ENCODE results near the gene ANTXR2.

ANTXR2 gene

DNA sequence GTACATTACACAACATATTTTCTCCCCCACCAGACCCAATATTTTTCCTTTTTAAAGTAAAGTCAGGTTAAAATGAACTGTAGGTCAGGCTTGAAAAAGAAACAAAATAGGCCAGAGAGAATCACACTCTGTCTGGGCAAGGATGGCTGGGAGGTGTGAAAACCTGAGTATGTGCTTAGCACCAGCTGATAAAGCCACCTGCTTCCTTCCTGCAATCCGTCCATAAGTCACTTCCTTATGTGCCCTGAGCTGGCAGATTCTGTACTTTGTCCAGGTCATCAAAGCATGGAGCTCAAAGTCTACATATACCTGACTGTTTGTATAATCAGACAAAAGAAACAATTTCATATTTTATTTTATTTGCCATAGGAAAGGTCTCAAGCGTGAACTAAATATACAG is 37.7 kb downstream of the ANTXR2 start:
- no peak overlapping the region for H3K4me3 ChIP-seq (ENCODE audit: low read depth, low read length)
- TF ChIP-seq MYC (IDR thresholded peaks at IDR 0.05; ENCODE audit: low read depth, low read length) (no peak), POLR2A (IDR thresholded peaks at IDR 0.05; ENCODE audit: extremely low read depth, insufficient read length) (no peak)
- TF ChIP-seq, protein P1, sequence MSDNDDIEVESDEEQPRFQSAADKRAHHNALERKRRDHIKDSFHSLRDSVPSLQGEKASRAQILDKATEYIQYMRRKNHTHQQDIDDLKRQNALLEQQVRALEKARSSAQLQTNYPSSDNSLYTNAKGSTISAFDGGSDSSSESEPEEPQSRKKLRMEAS (IDR thresholded peaks at IDR 0.05; ENCODE audit: low read depth, low read length) = no peak
- TF ChIP-seq, protein P2, sequence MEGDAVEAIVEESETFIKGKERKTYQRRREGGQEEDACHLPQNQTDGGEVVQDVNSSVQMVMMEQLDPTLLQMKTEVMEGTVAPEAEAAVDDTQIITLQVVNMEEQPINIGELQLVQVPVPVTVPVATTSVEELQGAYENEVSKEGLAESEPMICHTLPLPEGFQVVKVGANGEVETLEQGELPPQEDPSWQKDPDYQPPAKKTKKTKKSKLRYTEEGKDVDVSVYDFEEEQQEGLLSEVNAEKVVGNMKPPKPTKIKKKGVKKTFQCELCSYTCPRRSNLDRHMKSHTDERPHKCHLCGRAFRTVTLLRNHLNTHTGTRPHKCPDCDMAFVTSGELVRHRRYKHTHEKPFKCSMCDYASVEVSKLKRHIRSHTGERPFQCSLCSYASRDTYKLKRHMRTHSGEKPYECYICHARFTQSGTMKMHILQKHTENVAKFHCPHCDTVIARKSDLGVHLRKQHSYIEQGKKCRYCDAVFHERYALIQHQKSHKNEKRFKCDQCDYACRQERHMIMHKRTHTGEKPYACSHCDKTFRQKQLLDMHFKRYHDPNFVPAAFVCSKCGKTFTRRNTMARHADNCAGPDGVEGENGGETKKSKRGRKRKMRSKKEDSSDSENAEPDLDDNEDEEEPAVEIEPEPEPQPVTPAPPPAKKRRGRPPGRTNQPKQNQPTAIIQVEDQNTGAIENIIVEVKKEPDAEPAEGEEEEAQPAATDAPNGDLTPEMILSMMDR (IDR thresholded peaks at IDR 0.05; ENCODE audit: low read depth, low read length) = no peak
- peak; percentile 34 for DNase-seq (ENCODE audit: low read depth)

DNA sequence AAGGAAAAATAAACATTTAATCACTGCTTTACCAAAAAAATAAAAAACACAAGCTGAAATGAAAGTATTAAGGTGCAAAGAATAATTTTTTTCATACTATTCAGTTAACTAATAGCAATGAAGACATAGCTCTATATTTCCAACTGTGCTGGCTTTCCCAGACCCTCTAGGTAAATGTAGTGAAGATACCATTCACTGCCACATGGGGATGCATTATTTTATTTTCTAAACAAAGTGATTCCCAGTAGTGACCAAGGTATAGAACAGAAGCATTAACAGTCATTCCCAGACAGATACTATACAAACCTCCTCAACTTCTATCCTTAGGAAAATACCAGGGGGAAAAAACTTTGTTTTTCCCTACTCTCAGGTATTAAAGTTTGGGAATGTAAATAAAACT is 39.4 kb downstream of the ANTXR2 start:
- no peak for DNase-seq (ENCODE audit: low read depth)
- no peak overlapping the region for H3K4me3 ChIP-seq (ENCODE audit: low read depth, low read length)
- TF ChIP-seq MYC (IDR thresholded peaks at IDR 0.05; ENCODE audit: low read depth, low read length) (no peak), POLR2A (IDR thresholded peaks at IDR 0.05; ENCODE audit: extremely low read depth, insufficient read length) (no peak)
- TF ChIP-seq, protein P2 (IDR thresholded peaks at IDR 0.05; ENCODE audit: low read depth, low read length) = no peak
- TF ChIP-seq, protein P1 (IDR thresholded peaks at IDR 0.05; ENCODE audit: low read depth, low read length) = no peak

DNA sequence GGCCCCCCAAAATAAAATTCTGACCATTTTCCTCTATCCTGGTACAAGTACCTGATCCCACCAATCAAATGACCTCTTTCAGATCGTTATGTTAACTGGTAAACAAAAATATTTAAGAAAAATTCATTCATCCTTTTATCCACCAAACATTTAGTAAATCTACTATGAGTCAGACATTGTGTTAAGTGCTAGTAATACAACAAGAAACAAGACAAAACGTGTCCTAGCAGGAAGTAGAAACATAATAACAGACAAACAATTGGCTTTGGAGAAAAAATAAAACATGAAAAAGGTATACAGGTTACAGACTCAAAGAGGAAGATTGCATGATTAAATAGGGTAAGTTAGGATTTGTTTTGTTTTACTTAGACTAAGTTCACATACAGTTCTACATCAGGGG is 43.7 kb downstream of the ANTXR2 start:
- no peak for DNase-seq (ENCODE audit: low read depth)
- no peak for TF ChIP-seq MYC (IDR thresholded peaks at IDR 0.05; ENCODE audit: low read depth, low read length)
- TF ChIP-seq, protein P2 (IDR thresholded peaks at IDR 0.05; ENCODE audit: low read depth, low read length) = no peak
- H3K4me3 ChIP-seq (ENCODE audit: low read depth, low read length) = no peak overlapping the region

DNA sequence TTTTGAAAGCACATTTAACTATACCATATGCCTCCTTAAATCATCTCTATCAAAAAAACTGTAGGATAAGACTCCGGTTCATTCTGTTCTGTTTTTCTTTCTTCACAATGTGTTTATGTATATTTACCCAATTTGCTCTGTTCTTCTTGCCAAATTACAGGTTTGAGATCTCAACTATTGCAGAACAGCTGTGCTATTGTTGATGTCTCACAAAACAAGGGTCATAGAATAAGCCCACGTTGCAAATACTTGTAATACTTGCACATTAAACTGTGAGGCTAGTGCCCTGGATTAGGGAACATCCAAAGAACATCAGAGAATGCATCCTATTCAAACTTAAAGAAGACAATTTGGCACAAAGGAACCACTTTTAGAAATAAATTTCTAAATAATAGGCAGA is 45.4 kb downstream of the ANTXR2 start:
- H3K4me3 ChIP-seq (ENCODE audit: low read depth, low read length) = no peak overlapping the region
- TF ChIP-seq, protein P2 (IDR thresholded peaks at IDR 0.05; ENCODE audit: low read depth, low read length) = no peak
- TF ChIP-seq POLR2A (IDR thresholded peaks at IDR 0.05; ENCODE audit: extremely low read depth, insufficient read length) (no peak), MYC (IDR thresholded peaks at IDR 0.05; ENCODE audit: low read depth, low read length) (no peak)
- TF ChIP-seq, protein P1 (IDR thresholded peaks at IDR 0.05; ENCODE audit: low read depth, low read length) = no peak
- DNase-seq (ENCODE audit: low read depth) = no peak

DNA sequence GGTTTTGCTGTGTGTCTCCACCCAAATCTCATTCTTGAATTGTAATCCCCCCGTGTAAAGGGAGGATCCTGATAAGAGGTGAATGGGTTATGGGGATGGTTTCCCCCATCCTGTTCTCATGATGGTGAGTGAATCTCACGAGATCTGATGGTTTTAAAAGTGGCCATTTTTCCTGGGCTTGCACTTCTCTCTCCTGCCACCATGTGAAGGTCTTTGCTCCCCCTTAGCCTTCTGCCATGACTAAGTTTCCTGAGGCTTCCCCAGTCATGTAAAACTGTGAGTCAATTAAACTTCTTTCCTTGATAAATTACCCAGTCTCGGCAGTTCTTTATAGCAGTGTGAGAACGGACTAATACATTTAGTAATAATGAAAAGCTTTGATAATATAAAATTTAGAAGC is 46.9 kb downstream of the ANTXR2 start:
- TF ChIP-seq, protein P1 (IDR thresholded peaks at IDR 0.05; ENCODE audit: low read depth, low read length) = no peak
- no peak for TF ChIP-seq MYC (IDR thresholded peaks at IDR 0.05; ENCODE audit: low read depth, low read length)
- no peak for TF ChIP-seq POLR2A (IDR thresholded peaks at IDR 0.05; ENCODE audit: extremely low read depth, insufficient read length)
- TF ChIP-seq, protein P2 (IDR thresholded peaks at IDR 0.05; ENCODE audit: low read depth, low read length) = no peak
- DNase-seq (ENCODE audit: low read depth) = peak; percentile 27
- H3K4me3 ChIP-seq (ENCODE audit: low read depth, low read length) = no peak overlapping the region

DNA sequence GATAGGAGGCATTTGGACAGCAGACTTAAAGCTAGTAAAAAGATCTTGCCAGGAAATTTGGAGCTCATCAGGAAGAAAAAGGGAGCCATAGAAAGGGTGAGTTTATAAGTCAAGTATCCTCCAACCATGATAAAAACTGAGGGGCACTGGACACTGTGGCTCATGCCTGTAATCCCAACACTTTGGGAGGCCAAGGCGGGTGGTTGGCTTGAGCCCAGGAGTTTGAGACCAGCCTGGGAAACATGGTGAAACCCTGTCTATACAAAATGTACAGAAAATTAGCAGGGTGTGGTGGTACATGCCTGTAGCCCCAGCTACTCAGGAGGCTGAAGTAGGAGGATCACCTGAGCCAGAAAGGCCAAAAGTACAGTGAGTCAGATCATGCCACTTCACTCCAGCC is 48.7 kb downstream of the ANTXR2 start:
- DNase-seq (ENCODE audit: low read depth) = no peak
- TF ChIP-seq, protein P2 (IDR thresholded peaks at IDR 0.05; ENCODE audit: low read depth, low read length) = no peak
- TF ChIP-seq MYC (IDR thresholded peaks at IDR 0.05; ENCODE audit: low read depth, low read length) = no peak
- TF ChIP-seq, protein P1 (IDR thresholded peaks at IDR 0.05; ENCODE audit: low read depth, low read length) = no peak
- no peak overlapping the region for H3K4me3 ChIP-seq (ENCODE audit: low read depth, low read length)
